GM18520 (cell line): ENCODE measurements around the gene SNAI3.

ENCODE experiments used
- ATAC-seq: cut with Tn5 transposase; IDR thresholded peaks from one replicate; pipeline ENCODE4 v1.9.1; 2021; ENCODE audit not compliant: unreplicated experiment

The SNAI3 gene

GRCh38 chr16:88686439-88687253, at the start of gene SNAI3:
Gene SNAI3 (minus strand): TSS chr16:88686507. CDS start chr16:88686406, 101 bp downstream.
- ATAC-seq: peak; percentile 64

GRCh38 chr16:88736088-88736487, 49.8 kb upstream of the SNAI3 start:
- ATAC-seq: no peak

GRCh38 chr16:88735616-88736015, 49.3 kb upstream of the SNAI3 start:
- no peak for ATAC-seq

- ATAC-seq: no peak
Measured at GRCh38 chr16:88735121-88735520, 48.8 kb upstream of the SNAI3 start.

DNA sequence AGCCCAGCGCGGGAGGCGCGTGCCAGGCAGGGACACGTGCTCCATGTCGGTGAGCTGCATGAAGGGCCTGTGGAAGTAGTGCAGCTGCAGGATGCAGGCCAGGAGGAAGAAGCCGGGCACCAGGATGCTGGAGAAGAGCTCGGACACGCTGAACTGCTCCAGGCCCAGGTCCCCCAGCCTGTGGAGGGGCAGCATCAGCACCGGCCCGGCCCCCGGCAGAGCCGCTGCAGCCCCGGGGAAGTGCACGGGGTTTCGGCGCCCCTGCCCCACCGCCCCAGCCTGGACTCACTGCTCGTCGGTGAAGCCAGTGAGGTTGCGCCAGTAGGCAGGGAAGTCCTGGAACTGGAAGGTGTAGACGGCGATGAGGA, 48.0 kb upstream of the SNAI3 start:
- ATAC-seq: no peak

GRCh38 chr16:88733630-88734360, 47.5 kb upstream of the SNAI3 start:
- ATAC-seq: no peak

DNA sequence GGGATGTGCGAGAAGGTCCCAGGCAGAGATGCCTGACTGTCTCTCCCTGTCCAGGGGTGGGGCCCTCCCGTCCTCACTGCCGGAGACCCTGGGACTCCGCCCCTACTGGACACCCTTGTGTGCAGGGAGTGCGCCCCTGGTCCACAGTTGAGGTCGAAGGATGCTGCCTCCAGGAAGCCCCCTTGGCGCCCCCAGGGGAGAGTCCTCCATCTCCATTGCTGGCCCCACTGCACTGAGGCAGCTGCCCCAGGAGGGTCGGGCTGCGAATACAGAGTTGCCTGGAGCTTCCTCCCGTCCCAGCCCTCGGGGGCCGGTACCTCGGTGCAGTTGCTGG, 46.6 kb upstream of the SNAI3 start:
- no peak for ATAC-seq

GRCh38 chr16:88732172-88732960, 46.1 kb upstream of the SNAI3 start:
- ATAC-seq: no peak

DNA sequence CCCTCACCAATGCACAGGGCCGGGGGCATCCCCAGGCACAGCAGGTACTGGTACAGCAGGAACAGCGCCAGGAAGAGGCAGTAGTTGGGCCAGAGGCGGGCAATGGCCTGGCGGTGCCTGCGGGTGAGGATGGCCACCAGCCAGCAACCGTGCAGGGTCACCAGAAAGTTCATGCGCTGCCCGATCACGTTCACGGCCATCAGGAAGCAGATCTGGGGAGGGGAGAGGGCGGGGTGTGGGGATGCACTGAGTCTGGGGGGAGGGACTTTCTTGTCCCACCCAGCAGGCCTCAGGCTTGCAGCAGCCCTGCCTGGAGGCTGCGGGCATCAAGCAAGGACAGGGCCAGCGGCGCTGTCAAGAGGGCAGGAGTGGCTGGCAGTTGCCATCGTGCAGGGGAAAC, 45.4 kb upstream of the SNAI3 start:
- ATAC-seq: no peak

DNA sequence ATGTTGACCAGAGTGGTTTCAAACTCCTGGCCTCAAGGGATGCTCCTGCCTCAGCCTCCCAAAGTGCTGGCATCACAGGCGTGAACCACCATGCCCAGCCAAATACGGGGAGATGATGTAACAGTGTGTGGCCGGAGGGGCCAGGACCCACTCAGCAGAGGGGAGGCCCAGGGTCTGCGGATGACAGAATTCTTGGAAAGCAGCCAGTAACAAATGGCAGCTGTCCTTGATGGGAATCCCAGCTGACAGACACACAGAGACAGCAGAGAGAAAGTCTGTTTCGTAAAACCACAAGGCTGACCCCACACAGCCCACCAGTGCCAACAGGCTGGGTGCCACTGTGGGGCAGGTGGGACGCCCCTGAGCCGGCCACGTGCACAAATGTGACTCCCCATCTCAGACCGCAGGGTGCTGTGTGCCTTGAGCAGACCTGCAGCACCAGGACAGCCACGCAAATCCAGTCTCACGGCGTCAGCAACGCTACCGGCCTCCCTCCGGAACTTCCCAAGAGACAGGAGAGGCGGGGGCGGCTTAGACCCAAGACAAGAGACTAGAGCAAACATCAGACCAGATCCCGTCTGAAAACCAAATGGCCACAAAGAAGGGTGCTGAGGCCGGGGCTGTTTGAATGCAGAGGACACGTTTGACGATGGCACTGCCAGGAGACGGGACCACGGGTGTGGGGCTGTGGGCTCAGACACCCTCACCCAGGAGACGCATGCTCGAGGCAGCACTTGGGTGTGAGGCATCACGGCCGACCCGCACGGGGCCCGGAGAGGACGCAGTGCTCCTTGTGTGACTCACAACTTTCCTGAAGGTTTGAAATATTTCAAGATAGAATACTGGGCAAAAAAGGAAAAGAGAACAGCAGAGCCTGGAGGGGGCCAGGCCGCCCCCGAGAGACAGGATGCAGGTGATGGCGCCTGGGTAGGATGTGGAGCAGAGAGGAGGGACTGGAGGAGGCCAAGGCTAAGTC, 44.6 kb upstream of the SNAI3 start:
- no peak for ATAC-seq

- ATAC-seq: no peak
Measured at GRCh38 chr16:88727871-88728270, 41.6 kb upstream of the SNAI3 start.

- ATAC-seq: no peak
Measured at GRCh38 chr16:88726981-88727380, 40.7 kb upstream of the SNAI3 start.

- ATAC-seq: no peak
Measured at GRCh38 chr16:88726408-88726749, 40.1 kb upstream of the SNAI3 start.

GRCh38 chr16:88725609-88726407, 39.5 kb upstream of the SNAI3 start:
- ATAC-seq: no peak

DNA sequence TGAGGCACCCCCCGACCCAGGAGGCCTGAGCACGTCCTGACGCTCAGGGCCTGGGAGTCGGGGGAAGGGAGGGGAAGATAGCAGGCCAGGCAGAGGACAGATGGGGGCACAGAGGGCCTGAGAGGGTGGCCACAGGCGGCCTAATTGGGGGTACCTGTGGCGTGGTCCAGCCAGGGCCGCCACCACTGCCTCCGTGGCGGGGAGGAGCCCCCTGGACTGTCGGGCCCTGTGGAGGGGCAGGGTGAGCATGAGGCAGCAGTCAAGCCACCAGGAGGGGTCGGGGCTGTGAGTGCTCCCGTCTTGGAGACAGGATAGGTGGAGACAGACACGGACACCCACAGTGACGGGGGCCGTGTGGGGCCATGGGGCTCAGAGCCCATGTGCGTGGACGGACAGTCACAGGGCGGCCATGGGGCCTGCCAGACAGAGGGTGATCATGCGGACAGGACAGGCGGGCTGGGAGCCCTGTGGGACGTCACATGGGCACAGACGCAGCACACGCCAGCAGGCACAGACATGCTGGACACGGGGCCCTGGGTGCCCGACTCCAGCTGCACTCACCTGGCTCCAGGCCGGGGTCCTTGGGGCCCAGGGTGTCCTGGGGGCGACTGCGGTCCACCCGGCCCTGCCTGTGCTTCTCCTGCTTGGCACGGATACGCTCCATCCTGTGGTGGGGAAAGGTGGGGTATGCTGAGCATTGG, 38.7 kb upstream of the SNAI3 start:
- ATAC-seq: no peak

- ATAC-seq: no peak
Measured at GRCh38 chr16:88723911-88724310, 37.6 kb upstream of the SNAI3 start.

DNA sequence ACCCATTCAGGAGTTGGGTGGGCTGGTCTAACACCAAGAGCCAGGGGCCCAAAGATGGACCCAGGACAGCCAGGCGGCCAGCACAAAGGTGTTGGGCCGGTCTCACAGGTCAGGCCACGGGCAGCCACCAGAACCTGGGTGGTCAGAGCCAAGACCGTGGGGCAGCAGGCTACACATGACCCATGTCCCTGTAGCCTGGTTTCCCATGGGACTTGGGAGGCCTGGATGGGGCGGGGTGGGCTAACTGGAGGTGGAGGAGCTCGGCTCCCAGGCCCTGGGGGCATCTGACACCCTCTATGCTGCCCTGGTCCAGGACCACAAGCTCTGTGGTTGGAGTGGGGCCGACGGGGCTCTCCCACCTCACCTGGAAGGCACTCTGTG, 37.2 kb upstream of the SNAI3 start:
- no peak for ATAC-seq

DNA sequence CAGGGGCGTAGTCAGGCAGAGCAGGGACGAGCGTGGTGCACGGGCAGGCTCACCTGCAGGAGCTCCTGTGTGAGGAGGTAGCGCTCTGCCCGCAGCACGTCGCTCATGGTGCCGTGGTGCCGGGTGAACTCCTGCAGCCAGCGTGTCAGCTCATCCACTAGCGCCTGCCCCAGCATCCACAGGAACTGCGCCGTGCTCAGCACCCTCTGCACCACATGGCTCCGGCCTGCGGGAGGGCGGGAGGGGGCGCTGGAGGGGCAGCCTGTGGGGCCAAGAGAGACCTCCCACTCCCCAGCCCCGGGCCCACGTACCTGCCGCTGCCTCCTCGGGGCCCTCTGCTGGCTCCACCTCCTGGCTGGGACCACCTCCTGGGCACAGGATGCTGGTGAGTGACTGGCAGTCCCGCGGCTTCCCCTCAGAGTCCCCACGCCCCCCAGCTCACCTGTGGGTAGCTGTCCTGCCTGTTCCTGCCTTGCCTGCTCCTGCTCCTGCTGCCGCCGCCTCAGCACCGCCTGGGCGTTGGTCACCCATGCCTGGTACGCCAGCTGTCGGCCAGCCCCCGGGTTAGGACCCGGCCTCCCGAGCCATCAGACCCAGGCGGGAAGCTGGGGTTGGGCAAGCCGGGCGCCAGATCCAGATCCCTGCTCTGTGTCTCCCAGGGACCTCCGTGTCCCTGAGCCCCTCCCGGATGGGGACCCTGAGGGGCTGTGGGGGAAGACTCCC, 36.6 kb upstream of the SNAI3 start:
- no peak for ATAC-seq
